ENCODE data around the gene CASKIN2. TPM values are rescaled to one million over a fixed set of nuclear protein-coding genes. Genes with fewer than 3 reads are reported as not detected.
A peak's percentile ranks its signal among the peaks of the same experiment; 100 is the strongest.
"Not testable (repeated sequence)": the region's sequence is repeated elsewhere in the genome, so short reads cannot be mapped to it uniquely, and the experiment has no call there.

Gene CASKIN2
- total RNA-seq, 5 donors from 2014 or later (not counting 1 experiment from before 2014, with no cell fraction given): 0.28 to 0.88 (median 0.85) TPM

GRCh38 chr17:75456417-75457046 lies 58.8 kb downstream of the CASKIN2 start, which contains the start of gene TMEM94:
Gene TMEM94 (plus strand): TSS chr17:75456635. CDS start chr17:75471906, 15,271 bp downstream.
- no peaks in the 10 kb centered on the region for H3K27me3 ChIP-seq (replicated peaks in 1 of 2; ENCODE audit: control insufficient read depth in 2 of 2, extremely low read depth in 1 of 2, insufficient read depth in 2 of 2, low read length in 1 of 2)
- ChIA-PET POLR2A (interaction anchor here (0.5 to 1.5 kb wide), 3 partner anchors 51 to 234 kb away, joined by 3 read pairs; partner anchors contain the start of genes GRB2 (in 1 of the 2) and SLC25A19 (in 1 of the 2)), CTCF (interaction anchor here (0.5 to 1.5 kb wide), 8 partner anchors 29 to 408 kb away, joined by 3 to 10 read pairs (median 4); partner anchors contain the start of genes MIF4GD (in 1 of the 2), SLC25A19 (in 1 of the 2) and TSEN54 (in 1 of the 2))
- peak within 1 kb of the TSS; percentile 91 to 95 for H3K27ac Mint-ChIP-seq
- H3K9me3 ChIP-seq: no peaks in the 10 kb centered on the region
- no peaks in the 10 kb centered on the region for H3K9me3 Mint-ChIP-seq
- H3K4me1 Mint-ChIP-seq: peaks cover 32 to 41% (median 34%) of the 10 kb centered on the region in 3 donors
- H3K4me3 Mint-ChIP-seq: peak within 1 kb of the TSS; percentile 89 to 94 (median 90)
- no peaks in the 10 kb centered on the region for H3K27me3 Mint-ChIP-seq
- ATAC-seq (replicated peaks in 1 of 4) (peak; percentile 94 to 99 (median 94)), DNase-seq (peak; percentile 75 to 96 (median 88))
- H3K4me1 ChIP-seq (ENCODE audit: control insufficient read depth in 1 of 2, extremely low read depth in 1 of 2, insufficient read depth in 2 of 2, low read length in 2 of 2): peaks cover 13 to 18% of the 10 kb centered on the region in 2 experiments
- H3K36me3 ChIP-seq (ENCODE audit: control insufficient read depth in 2 of 2, extremely low read depth in 1 of 2, insufficient read depth in 1 of 2, low read length in 1 of 2): no peaks in the 10 kb centered on the region
- H3K27ac ChIP-seq (ENCODE audit: low read length): peak within 1 kb of the TSS; percentile 68
- H3K4me3 ChIP-seq (ENCODE audit: control insufficient read depth in 1 of 2, extremely low read depth in 1 of 2, low read length in 1 of 2): peak within 1 kb of the TSS; percentile 96
- under 1% methylated on average over 25 of the region's 33 CpGs for WGBS (ENCODE audit: insufficient coverage)
- no peaks in the 10 kb centered on the region for H3K36me3 Mint-ChIP-seq

- Histone ChIP-seq H3K27ac (ENCODE audit: low read length) (peak overlapping the region; percentile 68), H3K4me1 (ENCODE audit: control insufficient read depth in 1 of 2, extremely low read depth in 1 of 2, insufficient read depth in 2 of 2, low read length in 2 of 2) (peaks cover 13 to 18% of the 10 kb centered on the region in 2 experiments), H3K27me3 (replicated peaks in 1 of 2; ENCODE audit: control insufficient read depth in 2 of 2, extremely low read depth in 1 of 2, insufficient read depth in 2 of 2, low read length in 1 of 2) (no peaks in the 10 kb centered on the region), H3K9me3 (no peaks in the 10 kb centered on the region), H3K4me3 (ENCODE audit: control insufficient read depth in 1 of 2, extremely low read depth in 1 of 2, low read length in 1 of 2) (peak overlapping the region; percentile 96), H3K36me3 (ENCODE audit: control insufficient read depth in 2 of 2, extremely low read depth in 1 of 2, insufficient read depth in 1 of 2, low read length in 1 of 2) (no peaks in the 10 kb centered on the region)
- no peaks in the 10 kb centered on the region for H3K9me3 Mint-ChIP-seq
- H3K27ac Mint-ChIP-seq: peak overlapping the region; percentile 91 to 95
- no peak for DNase-seq
- WGBS (ENCODE audit: insufficient coverage): 10% methylated on average over 12 of the region's 13 CpGs
- ChIA-PET POLR2A (interaction anchor here (0.5 to 1.5 kb wide), 3 partner anchors 50 to 234 kb away, joined by 3 read pairs; partner anchors contain the start of genes GRB2 (in 1 of the 2) and SLC25A19 (in 1 of the 2)), CTCF (interaction anchor here (0.5 to 1.5 kb wide), 8 partner anchors 29 to 407 kb away, joined by 3 to 10 read pairs (median 4); partner anchors contain the start of genes MIF4GD (in 1 of the 2), SLC25A19 (in 1 of the 2) and TSEN54 (in 1 of the 2))
- H3K4me3 Mint-ChIP-seq: peak overlapping the region; percentile 89 to 94 (median 90)
- H3K4me1 Mint-ChIP-seq: peaks cover 32 to 41% (median 34%) of the 10 kb centered on the region in 3 donors
- H3K36me3 Mint-ChIP-seq: no peaks in the 10 kb centered on the region
- H3K27me3 Mint-ChIP-seq: no peaks in the 10 kb centered on the region
- ATAC-seq (replicated peaks in 1 of 4): peak; percentile 22 to 42 (median 33)
Measured at GRCh38 chr17:75456039-75456416, 59.3 kb downstream of the CASKIN2 start.

- H3K9me3 Mint-ChIP-seq; H3K36me3 ChIP-seq (ENCODE audit: control insufficient read depth in 2 of 2, extremely low read depth in 1 of 2, insufficient read depth in 1 of 2, low read length in 1 of 2); H3K27me3 ChIP-seq (replicated peaks in 1 of 2; ENCODE audit: control insufficient read depth in 2 of 2, extremely low read depth in 1 of 2, insufficient read depth in 2 of 2, low read length in 1 of 2); H3K27me3 Mint-ChIP-seq; DNase-seq; H3K4me3 Mint-ChIP-seq; H3K36me3 Mint-ChIP-seq; H3K27ac ChIP-seq (ENCODE audit: low read length); H3K9me3 ChIP-seq; H3K4me3 ChIP-seq (ENCODE audit: control insufficient read depth in 1 of 2, extremely low read depth in 1 of 2, low read length in 1 of 2); H3K27ac Mint-ChIP-seq; POLR2A ChIA-PET; ATAC-seq (replicated peaks in 1 of 4); CTCF ChIA-PET: not testable (repeated sequence)
- no CpG with 5 or more reads among the region's 3 CpGs for WGBS (ENCODE audit: insufficient coverage)
- peaks cover 13 to 18% of the 10 kb centered on the region in 2 experiments for H3K4me1 ChIP-seq (ENCODE audit: control insufficient read depth in 1 of 2, extremely low read depth in 1 of 2, insufficient read depth in 2 of 2, low read length in 2 of 2)
- H3K4me1 Mint-ChIP-seq: peaks cover 26 to 32% (median 28%) of the 10 kb centered on the region in 3 donors
Measured at GRCh38 chr17:75454672-75455071, 60.7 kb downstream of the CASKIN2 start.

- Mint-ChIP-seq H3K4me3 (peak overlapping the region in 1 of 3 donors; percentile 4), H3K9me3 (no peaks in the 10 kb centered on the region), H3K27me3 (no peaks in the 10 kb centered on the region), H3K36me3 (no peaks in the 10 kb centered on the region), H3K27ac (peak overlapping the region in 1 of 2 donors; percentile 17), H3K4me1 (peaks cover 22 to 27% (median 24%) of the 10 kb centered on the region in 3 donors)
- no peak overlapping the region for H3K4me3 ChIP-seq (ENCODE audit: control insufficient read depth in 1 of 2, extremely low read depth in 1 of 2, low read length in 1 of 2)
- no peak overlapping the region for H3K27ac ChIP-seq (ENCODE audit: low read length)
- ChIA-PET CTCF (interaction anchor here in 1 of 2 donors (0.7 kb wide), 1 partner anchor 11 kb away, joined by 3 read pairs; no protein-coding TSS in a partner anchor), POLR2A (interaction anchor here in 1 of 2 donors (0.5 kb wide), 1 partner anchor 11 kb away, joined by 6 read pairs; no protein-coding TSS in a partner anchor)
- H3K4me1 ChIP-seq (ENCODE audit: control insufficient read depth in 1 of 2, extremely low read depth in 1 of 2, insufficient read depth in 2 of 2, low read length in 2 of 2): peaks cover 13 to 18% of the 10 kb centered on the region in 2 experiments
- ATAC-seq (replicated peaks in 1 of 4): no peak
- no peaks in the 10 kb centered on the region for H3K9me3 ChIP-seq
- H3K27me3 ChIP-seq (replicated peaks in 1 of 2; ENCODE audit: control insufficient read depth in 2 of 2, extremely low read depth in 1 of 2, insufficient read depth in 2 of 2, low read length in 1 of 2): no peaks in the 10 kb centered on the region
- no peaks in the 10 kb centered on the region for H3K36me3 ChIP-seq (ENCODE audit: control insufficient read depth in 2 of 2, extremely low read depth in 1 of 2, insufficient read depth in 1 of 2, low read length in 1 of 2)
- no peak for DNase-seq
Measured at GRCh38 chr17:75454193-75454592, 61.1 kb downstream of the CASKIN2 start.

GRCh38 chr17:75450270-75450669 lies 65.1 kb downstream of the CASKIN2 start:
- POLR2A ChIA-PET: no interaction called here
- Histone ChIP-seq H3K27me3 (replicated peaks in 1 of 2; ENCODE audit: control insufficient read depth in 2 of 2, extremely low read depth in 1 of 2, insufficient read depth in 2 of 2, low read length in 1 of 2) (no peaks in the 10 kb centered on the region), H3K9me3 (no peaks in the 10 kb centered on the region), H3K27ac (ENCODE audit: low read length) (no peak overlapping the region), H3K4me3 (ENCODE audit: control insufficient read depth in 1 of 2, extremely low read depth in 1 of 2, low read length in 1 of 2) (no peak overlapping the region), H3K4me1 (ENCODE audit: control insufficient read depth in 1 of 2, extremely low read depth in 1 of 2, insufficient read depth in 2 of 2, low read length in 2 of 2) (no peaks in the 10 kb centered on the region), H3K36me3 (ENCODE audit: control insufficient read depth in 2 of 2, extremely low read depth in 1 of 2, insufficient read depth in 1 of 2, low read length in 1 of 2) (no peaks in the 10 kb centered on the region)
- H3K27me3 Mint-ChIP-seq: no peaks in the 10 kb centered on the region
- no peaks in the 10 kb centered on the region for H3K4me1 Mint-ChIP-seq
- no peaks in the 10 kb centered on the region for H3K9me3 Mint-ChIP-seq
- no peak for ATAC-seq (replicated peaks in 1 of 4)
- H3K36me3 Mint-ChIP-seq: no peaks in the 10 kb centered on the region
- CTCF ChIA-PET: no interaction called here
- H3K4me3 Mint-ChIP-seq: no peak overlapping the region
- DNase-seq: no peak
- 83% methylated on average over 3 of the region's 4 CpGs for WGBS (ENCODE audit: insufficient coverage)
- no peak overlapping the region for H3K27ac Mint-ChIP-seq
